T-helper 2 cell (primary cell): ENCODE measurements around the gene LAMC3.
A peak's percentile ranks its signal among the peaks of the same experiment; 100 is the strongest.
"Not testable (repeated sequence)": the region's sequence is repeated elsewhere in the genome, so short reads cannot be mapped to it uniquely, and the experiment has no call there.

Source experiments
- DNase-seq, 5 experiments: peaks; one replicate each; pipeline versions ENCODE4 v3.0.0 to v3.0.0-alpha.2; 2012 to 2022

The LAMC3 gene

DNA sequence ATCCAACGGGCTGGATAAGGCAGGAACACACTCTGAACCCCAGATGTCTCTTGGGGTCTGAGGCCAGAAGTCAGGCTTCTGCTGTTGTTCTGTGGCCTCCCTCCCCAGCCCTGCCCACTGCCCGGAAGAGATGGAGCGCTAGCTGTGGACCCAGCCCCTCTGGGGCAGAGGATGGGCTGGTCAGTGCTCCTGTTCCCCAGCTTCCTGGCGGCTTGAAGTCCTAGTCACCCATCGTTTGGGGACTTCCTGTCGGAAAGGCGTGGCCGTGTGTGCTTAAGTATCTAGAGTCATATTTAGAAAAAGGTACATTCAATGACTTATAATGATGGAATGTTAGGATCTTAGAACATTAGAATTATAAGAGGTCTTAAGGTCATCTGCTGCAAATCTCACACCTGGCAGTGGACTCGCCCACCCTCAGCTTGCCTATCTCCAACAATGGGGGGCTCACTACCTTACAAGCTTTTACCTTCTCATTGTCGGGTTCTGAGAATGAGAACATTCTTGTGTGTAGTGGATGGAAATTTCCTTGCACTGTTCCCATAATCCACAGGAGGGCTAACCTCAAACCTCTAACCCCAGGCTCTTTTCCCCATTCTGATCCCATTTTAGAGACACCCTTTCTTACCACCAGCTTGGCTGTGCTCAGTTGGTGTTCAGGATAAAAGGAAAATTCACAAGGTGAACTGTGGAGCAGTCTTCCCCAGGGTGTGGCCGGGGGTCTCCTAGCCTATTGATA, 74.0 kb downstream of the LAMC3 start:
- no peak for DNase-seq

DNA sequence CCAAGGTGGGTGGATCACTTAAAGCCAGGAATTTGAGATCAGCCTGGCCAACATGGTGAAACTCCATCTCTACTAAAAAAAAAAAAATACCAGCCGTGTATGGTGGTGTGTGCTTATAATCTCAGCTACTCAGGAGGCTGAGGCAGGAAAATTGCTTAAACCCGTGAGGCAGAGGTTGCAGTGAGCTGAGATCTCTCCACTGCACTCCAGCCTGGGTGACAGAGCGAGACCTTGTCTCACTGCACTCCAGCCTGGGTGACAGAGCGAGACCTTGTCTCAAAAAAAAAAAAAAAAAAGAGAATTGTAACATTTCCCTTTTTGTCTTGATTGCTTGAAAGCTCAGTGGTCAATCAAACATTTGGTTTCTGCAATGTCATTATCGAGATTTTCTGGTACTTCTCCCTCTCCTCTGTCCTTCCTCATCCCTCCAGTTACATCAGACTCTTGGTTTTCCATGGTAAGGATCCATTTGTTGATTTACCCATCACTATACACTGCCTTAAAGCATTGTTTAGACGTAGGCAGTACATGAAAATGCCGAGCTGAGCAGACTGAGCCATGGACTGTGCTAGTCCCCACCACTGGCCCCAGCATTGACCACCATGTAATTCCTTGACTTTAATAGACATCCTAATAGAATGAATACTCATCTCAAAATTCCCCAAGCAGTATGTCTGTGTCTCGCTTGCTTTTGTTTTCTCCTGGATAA, 75.8 kb downstream of the LAMC3 start:
- no peak for DNase-seq

DNA sequence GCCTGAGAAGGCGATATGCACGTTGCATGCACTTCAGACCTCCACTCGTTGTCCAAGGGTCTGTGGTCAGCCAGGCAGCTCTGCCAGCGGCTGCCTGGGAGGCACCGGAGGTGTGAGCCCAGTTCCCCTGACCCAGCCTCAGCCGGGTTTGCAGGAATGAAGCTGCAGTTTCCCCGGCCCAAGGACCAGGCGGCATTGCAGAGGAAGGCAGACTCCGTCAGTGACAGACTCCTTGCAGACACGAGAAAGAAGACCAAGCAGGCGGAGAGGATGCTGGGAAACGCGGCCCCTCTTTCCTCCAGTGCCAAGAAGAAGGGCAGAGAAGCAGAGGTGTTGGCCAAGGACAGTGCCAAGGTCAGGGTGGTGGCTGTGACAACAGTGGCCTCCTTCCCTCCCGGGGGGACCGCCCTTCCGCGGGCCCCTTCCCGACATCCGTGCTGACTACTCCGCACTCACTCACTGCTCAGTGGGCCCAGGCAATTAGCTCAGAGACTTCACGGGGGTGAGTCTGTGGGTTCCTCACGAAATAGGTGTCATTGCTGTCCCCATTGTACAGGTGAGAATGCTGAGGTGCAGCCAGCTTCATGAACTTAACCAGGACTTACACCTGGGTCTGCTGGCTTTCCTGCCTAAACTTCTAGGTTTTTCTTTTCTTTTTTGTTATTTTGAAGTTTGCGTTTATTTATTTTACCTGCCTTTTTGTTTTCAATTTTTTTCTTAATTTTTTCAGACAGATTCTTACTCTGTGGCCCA, 76.6 kb downstream of the LAMC3 start:
- no peak for DNase-seq

- no peak for DNase-seq
Observed at GRCh38 chr9:131087354-131087893, 78.5 kb downstream of the LAMC3 start.

- no peak for DNase-seq
Observed at GRCh38 chr9:131090025-131090787, 81.2 kb downstream of the LAMC3 start.

DNA sequence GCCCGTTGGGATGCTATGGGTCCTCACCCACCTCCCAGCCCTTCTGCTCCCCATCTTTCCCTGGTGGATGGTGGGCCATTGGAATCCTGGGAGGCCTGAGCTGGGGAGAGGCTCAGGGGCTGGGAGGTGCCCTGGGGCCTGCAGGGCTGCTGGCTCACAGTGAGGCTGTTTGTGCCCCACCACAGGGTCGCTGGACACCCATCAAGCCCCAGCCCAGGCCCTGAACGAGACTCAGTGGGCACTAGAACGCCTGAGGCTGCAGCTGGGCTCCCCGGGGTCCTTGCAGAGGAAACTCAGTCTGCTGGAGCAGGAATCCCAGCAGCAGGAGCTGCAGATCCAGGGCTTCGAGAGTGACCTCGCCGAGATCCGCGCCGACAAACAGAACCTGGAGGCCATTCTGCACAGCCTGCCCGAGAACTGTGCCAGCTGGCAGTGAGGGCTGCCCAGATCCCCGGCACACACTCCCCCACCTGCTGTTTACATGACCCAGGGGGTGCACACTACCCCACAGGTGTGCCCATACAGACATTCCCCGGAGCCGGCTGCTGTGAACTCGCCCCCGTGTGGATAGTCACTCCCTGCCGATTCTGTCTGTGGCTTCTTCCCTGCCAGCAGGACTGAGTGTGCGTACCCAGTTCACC, 82.5 kb downstream of the LAMC3 start:
- no peak for DNase-seq

GRCh38 chr9:131092030-131092429, 83.1 kb downstream of the LAMC3 start:
- no peak for DNase-seq

GRCh38 chr9:131092548-131093440, 83.8 kb downstream of the LAMC3 start:
- DNase-seq = no peak

DNA sequence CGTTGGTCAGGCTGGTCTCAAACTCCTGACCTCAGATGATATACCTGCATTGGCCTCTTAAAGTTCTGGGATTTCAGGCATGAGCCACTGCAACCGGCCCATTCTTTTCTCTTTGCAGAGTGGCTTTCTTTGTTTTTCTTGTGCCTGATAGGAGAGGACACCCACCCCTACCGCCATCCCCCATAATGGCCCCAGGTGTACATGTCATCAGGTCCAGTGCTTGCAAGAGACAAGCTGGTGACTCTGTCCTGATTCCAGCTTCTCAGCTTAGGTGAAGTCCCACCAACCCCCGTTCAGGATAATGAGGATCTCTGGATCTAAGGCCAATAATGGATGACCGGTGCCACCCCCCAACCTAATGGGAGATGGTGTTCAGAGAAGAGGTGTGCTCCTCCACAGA, 85.0 kb downstream of the LAMC3 start:
- DNase-seq = no peak

DNA sequence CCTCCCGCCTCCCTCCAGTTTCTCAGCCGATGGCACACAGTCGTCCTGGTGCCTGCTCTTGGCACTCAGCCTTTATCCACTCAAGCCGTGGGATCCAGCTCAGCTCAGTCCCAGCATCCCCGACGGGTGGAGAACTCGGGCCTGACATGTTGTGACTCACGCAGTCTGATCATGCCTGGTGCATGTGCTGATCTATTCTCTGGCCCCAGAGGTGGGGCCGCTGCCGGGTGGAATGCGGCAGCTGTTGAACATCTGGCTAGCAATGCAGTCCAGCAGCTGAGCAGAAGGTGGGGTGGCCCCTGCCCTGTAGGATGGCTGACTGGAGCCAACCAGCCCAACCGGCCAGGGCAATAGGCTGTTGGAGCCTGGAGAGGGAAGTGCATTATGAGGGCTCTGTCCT, 85.6 kb downstream of the LAMC3 start:
- DNase-seq = no peak

DNA sequence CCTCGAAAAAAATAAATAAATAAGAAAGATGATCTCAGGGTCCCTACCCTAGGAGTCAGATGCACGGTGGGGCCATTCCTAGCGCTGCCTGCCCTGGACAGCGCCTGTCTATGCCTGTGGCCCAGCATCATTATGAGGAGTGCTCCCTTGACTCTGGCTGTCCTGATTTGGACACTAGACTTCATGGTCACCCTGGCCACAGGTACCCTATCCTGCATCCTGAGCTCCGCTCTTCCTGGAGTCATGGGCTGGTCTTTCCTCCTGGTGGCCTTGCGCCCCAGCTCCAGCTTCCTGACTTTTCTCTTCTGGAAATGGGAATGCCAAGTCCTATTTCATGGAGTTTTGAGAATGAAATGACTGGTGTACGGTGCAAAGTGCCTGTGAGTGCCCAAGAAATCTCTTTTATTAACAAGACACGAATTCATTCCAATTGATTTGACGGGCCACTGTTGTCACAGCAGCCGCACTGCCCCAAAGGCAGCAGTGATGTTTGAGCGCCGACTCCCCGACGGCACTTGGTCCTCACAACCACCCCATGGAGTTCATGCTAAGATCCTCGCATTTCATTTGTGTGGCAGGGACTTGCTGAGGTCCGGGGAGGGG, 86.8 kb downstream of the LAMC3 start:
- DNase-seq = no peak

DNA sequence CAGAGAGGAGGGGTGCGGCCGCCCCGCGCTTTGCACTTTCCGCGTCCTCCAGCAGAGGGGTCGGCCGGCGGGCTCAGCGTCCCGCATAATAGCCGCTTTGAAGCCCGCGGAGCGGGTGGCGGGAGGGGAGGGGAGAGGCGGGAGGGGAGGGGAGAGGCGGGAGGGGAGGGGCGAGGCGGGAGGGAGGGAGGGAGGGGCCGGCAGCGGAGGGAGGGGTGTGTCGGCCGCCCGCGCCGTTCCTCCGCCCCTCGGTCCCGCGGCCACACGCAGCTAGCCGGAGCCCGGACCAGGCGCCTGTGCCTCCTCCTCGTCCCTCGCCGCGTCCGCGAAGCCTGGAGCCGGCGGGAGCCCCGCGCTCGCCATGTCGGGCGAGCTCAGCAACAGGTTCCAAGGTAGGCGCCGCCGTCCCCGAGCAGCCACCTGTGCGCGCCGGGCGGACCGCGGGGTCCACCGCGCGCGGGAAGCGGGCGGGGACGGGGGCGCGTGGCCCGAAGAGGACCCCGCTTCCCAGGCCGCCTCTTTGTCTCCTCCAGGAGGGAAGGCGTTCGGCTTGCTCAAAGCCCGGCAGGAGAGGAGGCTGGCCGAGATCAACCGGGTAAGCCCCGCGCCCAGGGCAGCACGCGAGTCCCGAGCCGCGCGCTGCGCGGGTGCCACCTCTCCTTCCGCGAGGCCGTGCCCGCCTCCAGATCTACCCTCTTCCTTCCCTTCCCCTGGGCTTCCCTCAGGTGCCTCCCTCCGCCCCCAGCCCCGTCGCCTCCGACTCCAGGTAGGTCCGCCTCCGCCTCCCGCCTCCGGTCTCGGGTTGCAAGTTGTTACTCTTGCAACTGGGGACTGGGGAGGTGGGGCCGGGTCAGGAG, 87.5 kb downstream of the LAMC3 start, which contains the start of gene AIF1L:
Gene AIF1L, plus strand, starts transcription at position 263 of the 857 bp plus-strand sequence. Its CDS starts 99 bp downstream, at position 362.
- peak in 1 of 5 experiments; percentile 41 for DNase-seq

DNA sequence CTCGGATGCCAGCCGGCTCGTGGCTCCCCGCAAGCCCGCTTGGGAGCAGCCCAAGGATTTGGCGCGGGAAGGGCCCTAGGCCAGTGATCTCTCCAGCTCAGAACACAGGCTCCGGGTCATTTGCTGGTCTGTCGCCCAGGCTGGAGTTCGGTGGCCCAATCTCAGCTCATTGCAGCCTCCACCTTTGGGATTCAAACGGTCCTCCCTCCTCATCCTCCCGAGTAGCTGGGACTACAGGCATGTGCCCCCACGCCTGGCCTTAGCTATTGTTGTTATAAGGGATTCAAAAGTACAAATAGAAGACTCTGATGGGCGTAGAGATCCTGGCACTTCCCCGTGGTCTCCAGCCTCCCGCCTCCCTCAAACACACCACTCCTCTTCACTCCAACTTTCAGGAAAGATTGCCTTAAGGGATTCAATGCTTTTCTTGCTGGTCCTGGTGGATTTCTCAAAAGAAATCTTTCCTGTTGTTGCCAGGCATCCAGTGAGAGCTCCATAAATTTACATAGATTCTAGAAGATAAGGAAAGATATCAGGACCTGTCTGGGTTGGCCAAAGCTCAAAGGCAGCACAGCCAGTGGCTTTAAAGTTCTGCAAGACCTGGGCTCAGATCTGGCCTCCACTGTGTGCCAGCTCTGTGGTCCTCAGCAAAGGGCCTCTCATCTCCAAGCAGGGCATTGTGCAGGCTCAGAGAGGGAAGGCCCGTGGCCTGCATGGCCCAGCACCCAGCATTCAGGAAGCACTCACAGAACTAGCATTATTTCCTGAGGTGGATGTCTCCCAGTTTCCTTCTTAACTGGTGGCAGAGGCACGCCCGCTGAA, 88.4 kb downstream of the LAMC3 start:
- DNase-seq = no peak

- DNase-seq = no peak
Observed at GRCh38 chr9:131097948-131098278, 88.9 kb downstream of the LAMC3 start.

DNA sequence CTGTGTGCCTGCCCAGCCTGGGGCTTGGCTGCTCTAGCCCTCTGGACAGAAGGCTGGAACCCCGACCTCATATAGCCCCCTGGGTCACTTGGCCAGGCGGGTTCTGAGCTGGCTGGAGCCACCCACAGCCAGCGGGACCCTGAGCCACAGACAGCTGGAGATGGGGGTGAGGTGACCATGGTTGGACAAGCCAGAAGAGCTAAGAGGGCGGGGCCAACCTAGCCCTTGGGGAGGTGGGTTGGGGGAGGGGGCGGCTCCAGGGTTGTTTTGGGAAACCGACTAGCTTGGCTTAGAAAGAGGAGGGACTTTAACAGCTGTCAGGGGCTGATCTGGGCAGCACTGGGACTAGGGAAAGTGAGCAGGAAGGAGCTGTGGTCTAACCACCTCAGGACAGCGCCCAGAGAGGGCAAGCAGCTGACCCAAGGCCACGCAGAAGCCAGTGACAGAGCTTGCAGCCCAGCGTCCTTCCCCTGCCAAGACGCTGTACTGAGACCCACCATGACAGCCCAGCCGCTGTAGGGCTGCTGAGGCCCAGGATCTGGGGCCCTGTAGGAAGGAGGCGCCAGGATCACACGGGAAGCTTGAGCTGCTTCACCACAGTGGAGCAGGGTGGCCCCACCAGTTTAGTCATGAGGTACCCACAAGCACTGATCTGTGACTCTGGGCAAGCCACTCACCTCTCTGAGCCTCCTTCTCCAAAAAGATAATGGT, 89.6 kb downstream of the LAMC3 start:
- DNase-seq = no peak

DNA sequence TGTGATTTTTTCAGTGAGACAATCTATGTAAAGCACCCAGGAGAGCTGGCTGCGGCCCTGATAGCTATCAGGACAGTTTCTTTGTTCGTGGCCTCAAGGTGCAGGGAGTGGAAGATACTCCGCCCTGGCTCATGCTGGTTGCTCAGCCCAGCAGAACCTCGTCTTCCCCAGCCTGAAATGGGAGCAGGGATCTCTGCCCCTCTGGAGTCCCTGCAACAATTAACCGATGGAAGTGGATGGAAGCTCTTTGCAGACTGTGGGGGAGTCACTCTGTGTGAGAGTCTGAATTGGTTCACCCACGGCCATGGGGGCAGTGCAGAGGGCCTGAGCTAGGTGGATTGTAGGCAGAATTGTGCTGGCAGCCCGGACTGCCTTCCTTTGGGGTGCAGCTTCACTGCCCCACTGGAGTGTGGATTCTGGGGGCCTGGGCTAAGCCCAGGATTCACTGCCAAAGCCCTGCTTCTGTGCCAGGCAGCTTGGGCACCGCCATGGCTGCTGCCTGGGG, 90.2 kb downstream of the LAMC3 start:
- DNase-seq = no peak

DNA sequence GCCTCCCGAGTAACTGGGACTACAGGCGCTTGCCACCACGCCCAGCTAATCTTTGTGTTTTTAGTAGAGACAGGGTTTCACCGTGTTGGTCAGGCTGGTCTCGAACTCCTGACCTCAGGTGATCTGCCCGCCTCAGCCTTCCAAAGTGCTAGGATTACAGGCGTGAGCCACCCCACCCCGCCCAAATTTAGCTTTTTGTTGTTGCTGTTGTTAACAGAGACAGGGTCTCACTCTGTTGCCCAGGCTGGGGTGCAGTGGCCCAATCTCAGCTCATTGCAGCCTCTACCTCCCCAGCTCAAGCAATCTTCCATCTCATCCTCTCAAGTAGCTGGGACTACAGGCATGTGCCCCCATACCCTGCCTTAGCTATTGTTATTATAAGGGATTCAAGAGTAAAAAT, 90.9 kb downstream of the LAMC3 start:
- not testable (repeated sequence) for DNase-seq

DNA sequence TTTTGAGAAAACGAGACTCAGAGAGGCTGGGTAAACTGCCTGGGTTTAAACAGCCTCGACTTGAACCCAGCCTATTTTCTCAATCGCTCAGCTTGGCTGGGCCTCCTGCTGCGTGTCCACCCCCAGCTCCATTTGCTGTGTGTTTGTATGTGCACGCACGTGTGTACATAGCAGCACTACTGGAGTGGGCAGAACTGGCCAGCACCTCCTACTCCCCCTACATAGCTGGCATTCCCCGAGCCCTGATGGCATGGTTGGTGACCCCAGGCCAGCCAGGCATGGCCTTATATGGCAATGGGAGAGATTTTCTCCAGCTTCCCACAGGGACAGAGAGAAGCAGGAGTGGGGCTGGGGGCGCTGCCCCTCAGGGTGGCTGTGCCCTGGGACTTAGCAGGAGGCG, 91.5 kb downstream of the LAMC3 start:
- DNase-seq = no peak
